HFF-Myc (cell line): ENCODE results near the gene ARSB.

Experiments
- DNase-seq: peaks from one replicate; pipeline ENCODE4 v3.0.0-alpha.2; 2011; ENCODE audit warnings: low read depth; ENCODE audit errors: extremely low read depth
- H3K4me3 ChIP-seq: replicated peaks from 2 replicates; pipeline ENCODE4 v1.5.1; 2011; ENCODE audit warnings: low read depth, mild to moderate bottlenecking, control low read depth, low read length
- CTCF ChIP-seq: IDR thresholded peaks from 2 replicates; pipeline ENCODE4 v1.5.1; 2012; ENCODE audit warnings: mild to moderate bottlenecking, low read depth, low read length, control low read depth; ENCODE audit errors: missing control alignments

ARSB gene

DNA sequence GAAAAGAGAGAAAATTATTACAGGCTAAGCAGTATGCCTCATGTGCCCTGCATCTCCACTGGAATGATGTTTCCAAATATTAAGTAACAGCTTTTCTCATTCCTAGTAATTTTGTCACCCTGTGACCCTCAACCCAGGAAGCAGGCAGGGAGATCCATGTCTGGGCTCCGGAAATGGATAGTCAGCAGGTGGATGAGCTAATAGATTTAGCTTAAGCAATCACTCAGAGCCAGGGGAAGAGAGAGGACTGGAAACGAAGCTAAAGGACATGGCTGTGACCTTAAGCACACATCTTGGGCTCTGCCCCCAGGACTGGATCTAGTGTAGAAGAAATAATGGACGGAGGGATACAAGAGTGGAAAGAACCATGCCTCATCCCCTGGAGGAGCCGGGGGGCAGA lies 89.5 kb downstream of the ARSB start:
- TF ChIP-seq CTCF, result no peak
- no peak overlapping the region for H3K4me3 ChIP-seq
- no peak for DNase-seq

GRCh38 chr5:78893940-78894677 lies 91.0 kb downstream of the ARSB start:
- no peak for DNase-seq
- TF ChIP-seq CTCF, result no peak
- H3K4me3 ChIP-seq, result no peak overlapping the region

DNA sequence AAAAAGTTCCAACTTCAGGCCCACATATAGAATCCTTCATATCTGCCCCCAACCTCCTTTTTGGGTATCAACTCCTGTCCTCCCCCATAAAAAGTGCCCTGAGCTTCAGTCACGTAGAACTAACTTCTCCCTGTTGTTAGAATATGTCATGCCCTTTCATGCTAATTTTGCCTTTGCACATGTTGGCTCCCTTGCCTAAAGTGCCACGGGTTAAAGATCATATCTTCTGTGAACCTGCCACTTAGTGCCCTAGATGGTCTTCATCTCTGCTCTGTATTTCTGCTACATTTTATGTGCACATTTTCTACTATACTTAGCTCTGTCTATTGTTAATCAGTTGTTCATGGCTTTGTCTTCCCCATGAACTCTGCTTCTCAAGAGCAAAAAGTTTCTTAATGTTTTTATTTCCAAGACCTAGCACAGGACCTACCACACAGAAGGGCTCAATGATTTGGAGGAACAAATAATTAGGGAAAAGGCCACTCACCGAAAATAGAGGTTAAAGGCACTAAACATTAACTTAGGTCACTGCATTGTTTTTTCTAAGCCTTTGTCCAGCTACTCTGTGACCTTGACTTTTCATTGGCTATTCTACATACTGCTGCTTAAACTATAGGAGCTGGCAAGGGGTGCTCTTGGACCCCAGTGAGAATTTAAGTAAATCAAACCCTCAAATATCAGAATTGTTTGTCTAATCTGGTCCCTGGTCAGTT lies 94.3 kb downstream of the ARSB start:
- no peak for TF ChIP-seq CTCF
- DNase-seq, result no peak
- no peak overlapping the region for H3K4me3 ChIP-seq

DNA sequence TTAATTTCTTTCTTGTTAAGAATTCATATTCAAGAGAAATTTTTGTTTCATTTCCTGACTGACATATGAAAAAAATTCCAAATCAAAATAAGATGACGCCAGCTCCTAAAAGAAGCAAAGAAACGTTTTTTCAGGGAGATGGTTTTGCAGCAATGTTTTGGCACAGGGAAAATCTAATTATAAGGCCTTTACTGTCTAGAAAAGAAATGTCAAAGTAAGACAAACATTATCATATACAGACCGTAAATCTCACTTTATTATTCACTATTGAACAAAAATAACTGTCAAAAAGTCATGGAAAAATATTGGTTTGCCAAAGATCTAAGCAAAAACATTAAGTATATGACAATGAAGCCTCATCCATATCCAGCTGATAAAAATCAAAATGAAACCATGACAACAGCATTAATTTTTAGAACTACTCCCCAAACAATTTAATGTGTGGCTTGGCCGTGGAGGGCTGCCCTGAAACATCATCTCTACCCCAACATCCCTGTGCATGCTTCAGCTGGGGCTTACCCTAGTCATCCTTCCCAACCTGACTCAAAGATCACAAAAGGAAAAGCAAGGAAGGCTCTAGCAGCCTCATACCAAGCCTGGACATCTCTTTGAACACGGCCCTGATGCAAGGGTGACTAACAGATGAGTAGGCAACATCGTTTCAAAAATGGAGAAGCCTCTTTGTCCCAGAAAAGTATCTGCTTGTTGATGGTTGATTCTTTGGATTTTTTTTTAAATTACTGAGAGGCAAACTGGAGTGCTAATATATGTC lies 95.6 kb downstream of the ARSB start:
- no peak for DNase-seq
- TF ChIP-seq CTCF, result no peak
- H3K4me3 ChIP-seq, result no peak overlapping the region

DNA sequence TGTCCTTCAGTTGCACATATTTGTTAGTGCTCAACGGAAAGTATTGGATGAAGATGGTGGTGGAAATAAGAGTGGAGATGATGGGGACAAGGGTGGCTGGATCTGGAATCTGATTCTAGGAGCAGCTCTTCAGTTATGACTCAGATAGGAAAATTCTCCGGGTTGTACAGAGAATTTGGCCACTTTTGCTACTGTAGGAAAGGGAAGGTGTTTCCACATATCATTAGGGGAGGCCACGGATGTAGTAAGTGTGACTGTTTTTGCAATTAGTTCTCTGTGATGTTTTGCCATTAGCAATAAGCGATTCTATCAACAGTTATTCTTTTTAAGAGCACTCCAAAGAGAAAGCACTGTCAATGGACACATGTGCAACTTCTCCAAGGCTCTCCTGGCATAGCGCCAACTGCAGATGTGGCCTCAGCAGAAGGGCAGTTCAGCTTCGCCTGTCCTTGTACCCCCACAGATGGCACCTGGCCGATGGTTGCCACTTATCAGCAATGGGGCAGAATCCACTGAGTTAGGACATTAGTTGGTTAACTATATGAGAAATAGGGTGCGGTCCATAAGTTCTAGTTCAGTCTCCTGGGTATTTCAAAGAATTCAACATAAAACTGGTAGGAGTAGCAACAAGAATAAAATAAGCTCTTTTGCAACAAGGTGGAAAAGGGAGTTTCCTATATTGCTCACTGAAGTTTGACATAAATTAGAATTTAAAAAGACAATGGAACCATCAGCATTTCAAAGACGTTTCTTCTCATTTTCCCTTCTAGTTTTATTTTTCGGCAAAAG lies 96.3 kb downstream of the ARSB start:
- H3K4me3 ChIP-seq, result no peak overlapping the region
- no peak for DNase-seq
- no peak for TF ChIP-seq CTCF

- no peak for TF ChIP-seq CTCF
- no peak for DNase-seq
- no peak overlapping the region for H3K4me3 ChIP-seq
Observed at GRCh38 chr5:78887384-78888118, 97.6 kb downstream of the ARSB start.
